Stimulated activated naive B cell treated with anti-CD40 and anti-IgM and Interleukin-4, amounts not matched to agents 10 μg/mL and 1 μg/mL and 100 μg/mL, for 72 hours (primary cell): Measurements from ENCODE around the gene FOXR2.

Experiments
- ATAC-seq, 2 donors: fragments of 150-1000 bp; cut with Tn5 transposase; replicated peaks; 2 replicates each; pipeline ENCODE4 v1.10.0; 2021; ENCODE audit warnings: moderate library complexity in 1 of 2
- DNase-seq: peaks from one replicate; pipeline ENCODE4 v3.0.0; 2021
- H3K27ac Mint-ChIP-seq: one replicate; pipeline ENCODE4 v1.8.0; 2022; ENCODE audit warnings: mild to moderate bottlenecking, mixed read lengths
- H3K27me3 Mint-ChIP-seq, 2 donors: one replicate each; pipeline ENCODE4 v1.8.0; 2022; ENCODE audit warnings: mixed read lengths in 2 of 2
- H3K36me3 Mint-ChIP-seq, 2 donors: one replicate each; pipeline ENCODE4 v1.8.0; 2022; ENCODE audit warnings: mixed read lengths in 2 of 2, mild to moderate bottlenecking in 1 of 2
- H3K4me1 Mint-ChIP-seq, 2 donors: one replicate each; pipeline ENCODE4 v1.8.0; 2022; ENCODE audit warnings: mixed read lengths in 2 of 2, mild to moderate bottlenecking in 1 of 2
- H3K4me3 Mint-ChIP-seq, 2 donors: one replicate each; pipeline ENCODE4 v1.8.0; 2022; ENCODE audit warnings: mild to moderate bottlenecking in 2 of 2, mixed read lengths in 2 of 2, moderate library complexity in 1 of 2
- H3K9me3 Mint-ChIP-seq, 2 donors: one replicate each; pipeline ENCODE4 v1.8.0; 2022; ENCODE audit warnings: mixed read lengths in 2 of 2, mild to moderate bottlenecking in 1 of 2

The FOXR2 gene, protein sequence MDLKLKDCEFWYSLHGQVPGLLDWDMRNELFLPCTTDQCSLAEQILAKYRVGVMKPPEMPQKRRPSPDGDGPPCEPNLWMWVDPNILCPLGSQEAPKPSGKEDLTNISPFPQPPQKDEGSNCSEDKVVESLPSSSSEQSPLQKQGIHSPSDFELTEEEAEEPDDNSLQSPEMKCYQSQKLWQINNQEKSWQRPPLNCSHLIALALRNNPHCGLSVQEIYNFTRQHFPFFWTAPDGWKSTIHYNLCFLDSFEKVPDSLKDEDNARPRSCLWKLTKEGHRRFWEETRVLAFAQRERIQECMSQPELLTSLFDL

DNA sequence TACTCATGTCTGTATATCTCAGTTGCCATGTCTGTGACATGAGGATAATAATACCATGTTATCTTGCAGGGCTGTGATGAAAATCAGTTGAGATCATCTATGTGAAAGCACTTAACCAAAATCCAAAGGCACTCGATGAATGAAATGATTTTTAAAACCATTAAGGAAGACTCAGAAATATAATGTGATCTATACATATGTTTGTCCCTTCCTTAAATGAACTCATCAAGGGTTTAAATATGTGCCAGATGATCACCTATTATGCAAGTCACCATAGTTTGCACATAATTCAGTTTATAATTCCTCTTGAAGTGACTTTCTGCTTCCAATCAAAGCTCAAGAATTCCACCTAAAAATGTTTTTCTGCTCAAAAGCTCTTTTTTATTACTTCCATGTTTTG, at the start of gene FOXR2:
TSS of gene FOXR2 (plus strand) at position 301 of the 400 bp plus-strand sequence. CDS start 312 bp downstream, outside the sequence.
- Mint-ChIP-seq H3K9me3 (peaks cover 4 to 5% of the 10 kb centered on the region in 2 donors), H3K36me3 (peaks cover 0 to 2% of the 10 kb centered on the region in 2 donors), H3K4me3 (no peak within 1 kb of the TSS), H3K4me1 (no peaks in the 10 kb centered on the region), H3K27me3 (peaks cover 14 to 19% of the 10 kb centered on the region in 2 donors), H3K27ac (no peak within 1 kb of the TSS)
- DNase-seq, result no peak
- no peak for ATAC-seq

DNA sequence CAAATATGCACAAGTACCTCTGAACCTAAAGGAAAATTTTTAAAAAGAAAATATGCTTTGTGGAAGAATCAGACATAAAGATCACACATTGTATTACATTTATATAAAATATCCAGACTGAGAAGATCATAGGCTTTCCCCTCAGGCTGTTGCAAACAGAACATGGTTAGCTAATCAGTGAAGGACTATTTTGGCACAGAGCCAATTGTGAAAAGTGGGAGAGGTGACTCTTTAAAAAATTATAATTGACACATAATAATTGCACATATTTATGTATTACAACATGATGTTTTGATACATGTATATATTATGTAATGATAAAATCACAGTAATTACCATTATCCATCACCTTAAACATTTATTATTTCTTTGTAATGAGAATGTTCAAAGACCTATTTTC, 44.1 kb upstream of the FOXR2 start:
- no peak overlapping the region for H3K27ac Mint-ChIP-seq
- DNase-seq (no peak), ATAC-seq (no peak)
- H3K4me1 Mint-ChIP-seq, result no peaks in the 10 kb centered on the region
- no peaks in the 10 kb centered on the region for H3K36me3 Mint-ChIP-seq
- peaks cover 8 to 10% of the 10 kb centered on the region in 2 donors for H3K9me3 Mint-ChIP-seq
- no peak overlapping the region for H3K4me3 Mint-ChIP-seq
- no peaks in the 10 kb centered on the region for H3K27me3 Mint-ChIP-seq

DNA sequence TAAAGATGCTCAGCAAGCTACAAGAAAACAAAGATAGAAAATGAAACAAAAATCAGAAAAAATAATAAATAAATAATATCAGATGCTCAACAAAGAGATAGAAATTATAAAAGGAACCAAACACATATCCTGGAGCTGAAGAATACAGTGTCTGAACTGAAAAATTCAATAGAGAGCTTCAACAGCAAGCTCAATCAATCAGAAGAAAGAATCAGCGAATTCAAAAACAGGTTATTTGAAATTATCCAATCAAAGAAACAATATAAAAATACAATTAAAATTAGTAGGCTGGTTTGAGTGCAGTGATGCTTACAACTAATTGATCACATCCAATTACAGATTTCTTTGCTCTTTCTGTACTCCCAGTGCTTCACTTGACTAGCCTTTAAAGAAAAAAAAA, 40.8 kb upstream of the FOXR2 start:
- no peak for DNase-seq
- ATAC-seq, result no peak

DNA sequence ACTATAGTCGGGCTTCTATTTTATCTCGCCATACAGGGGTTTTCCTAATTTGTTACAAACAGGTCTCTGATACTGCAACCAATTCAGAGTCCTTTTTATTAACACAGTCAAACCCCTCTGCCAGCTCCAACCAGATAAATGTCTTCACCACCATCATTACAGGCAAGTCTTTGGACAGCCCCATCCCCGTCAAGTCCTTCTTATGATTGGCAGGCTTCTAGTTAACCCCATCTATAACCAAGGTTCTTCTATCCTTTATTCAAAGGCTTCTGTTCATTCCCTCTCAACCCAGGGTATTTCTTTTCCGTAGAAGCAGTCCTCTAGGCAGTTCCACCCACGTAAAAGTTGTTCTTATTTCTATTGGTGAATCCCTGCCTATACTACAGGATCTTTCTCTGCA, 29.9 kb upstream of the FOXR2 start:
- no peaks in the 10 kb centered on the region for H3K4me1 Mint-ChIP-seq
- no peak overlapping the region for H3K4me3 Mint-ChIP-seq
- no peaks in the 10 kb centered on the region for H3K36me3 Mint-ChIP-seq
- ATAC-seq, result no peak
- no peaks in the 10 kb centered on the region for H3K9me3 Mint-ChIP-seq
- no peak for DNase-seq
- no peak overlapping the region for H3K27ac Mint-ChIP-seq
- H3K27me3 Mint-ChIP-seq, result no peaks in the 10 kb centered on the region

More for the DNA sequence above, 40.8 kb upstream of the FOXR2 start:
- no peaks in the 10 kb centered on the region for H3K4me1 Mint-ChIP-seq
- no peak overlapping the region for H3K4me3 Mint-ChIP-seq
- no peaks in the 10 kb centered on the region for H3K27me3 Mint-ChIP-seq
- no peaks in the 10 kb centered on the region for H3K36me3 Mint-ChIP-seq
- peaks cover 8 to 10% of the 10 kb centered on the region in 2 donors for H3K9me3 Mint-ChIP-seq
- no peak overlapping the region for H3K27ac Mint-ChIP-seq

DNA sequence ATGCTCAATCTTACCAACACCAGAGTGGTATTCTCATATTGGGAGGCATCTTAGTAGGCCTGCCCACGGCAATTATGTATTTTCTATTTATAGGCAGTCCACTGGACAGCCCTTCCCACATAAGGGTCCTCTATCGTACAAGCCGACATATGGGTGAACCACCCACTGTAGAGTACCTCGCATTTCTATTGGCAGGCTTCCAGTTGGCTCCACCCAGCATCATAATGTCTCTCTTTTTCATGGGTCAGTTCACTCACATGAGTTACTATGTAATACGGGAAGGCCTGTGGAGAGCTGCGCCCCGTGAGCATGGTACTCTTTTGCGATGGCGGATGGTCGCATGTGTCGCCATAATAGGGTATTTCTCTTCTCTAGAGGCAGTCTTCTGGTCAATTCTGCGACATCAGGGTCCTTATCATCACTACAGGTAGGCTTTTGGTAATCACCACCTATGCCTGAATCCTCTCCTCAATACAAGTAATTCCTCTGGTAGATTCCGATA, 29.4 kb upstream of the FOXR2 start:
- no peaks in the 10 kb centered on the region for H3K9me3 Mint-ChIP-seq
- no peak overlapping the region for H3K4me3 Mint-ChIP-seq
- no peak overlapping the region for H3K27ac Mint-ChIP-seq
- no peaks in the 10 kb centered on the region for H3K36me3 Mint-ChIP-seq
- ATAC-seq, result no peak
- H3K27me3 Mint-ChIP-seq, result no peaks in the 10 kb centered on the region
- no peaks in the 10 kb centered on the region for H3K4me1 Mint-ChIP-seq
- DNase-seq, result no peak

DNA sequence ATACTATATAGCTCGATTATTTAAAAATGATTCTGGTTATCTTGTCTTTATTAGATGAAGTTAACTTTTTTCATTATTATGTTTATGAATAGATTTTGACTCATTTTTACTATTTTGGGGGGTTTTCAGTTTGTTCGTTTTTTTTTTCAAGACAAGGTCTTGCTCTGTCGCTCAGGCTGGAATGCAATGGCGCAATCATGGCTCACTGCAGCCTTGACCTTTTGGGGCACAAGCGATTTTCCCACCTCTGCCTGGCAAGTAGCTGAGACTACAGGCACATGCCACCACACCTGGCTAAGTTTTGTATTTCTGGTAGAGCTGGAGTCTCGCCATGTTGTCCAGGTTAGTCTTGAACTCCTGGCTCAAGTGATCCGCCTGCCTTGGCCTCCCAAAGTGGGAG, 24.9 kb upstream of the FOXR2 start:
- no peak for DNase-seq
- no peaks in the 10 kb centered on the region for H3K36me3 Mint-ChIP-seq
- peaks cover 0 to 7% of the 10 kb centered on the region in 2 donors for H3K27me3 Mint-ChIP-seq
- no peak overlapping the region for H3K27ac Mint-ChIP-seq
- no peaks in the 10 kb centered on the region for H3K9me3 Mint-ChIP-seq
- H3K4me1 Mint-ChIP-seq, result no peaks in the 10 kb centered on the region
- H3K4me3 Mint-ChIP-seq, result no peak overlapping the region
- ATAC-seq, result no peak

DNA sequence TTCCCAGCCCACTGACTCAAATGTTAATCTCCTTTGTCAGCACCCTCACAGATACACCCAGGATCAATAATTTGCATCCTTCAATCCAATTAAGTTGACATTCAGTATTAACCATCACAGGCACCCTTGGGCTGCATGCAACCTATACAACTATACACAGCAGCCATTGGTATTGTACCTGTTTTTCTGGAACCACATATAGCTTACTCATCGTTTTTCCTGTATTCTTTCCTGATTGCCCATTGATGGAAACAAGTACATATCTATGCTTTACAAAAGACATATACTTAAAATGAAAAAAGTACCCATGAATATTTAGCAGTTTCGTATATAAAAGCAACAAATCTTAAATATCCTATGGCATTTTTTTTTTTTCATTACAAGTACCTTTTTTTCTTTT, 3.7 kb upstream of the FOXR2 start:
- no peak overlapping the region for H3K27ac Mint-ChIP-seq
- H3K4me1 Mint-ChIP-seq, result no peaks in the 10 kb centered on the region
- no peak overlapping the region for H3K4me3 Mint-ChIP-seq
- ATAC-seq (no peak), DNase-seq (no peak)
- peaks cover 0 to 2% of the 10 kb centered on the region in 2 donors for H3K36me3 Mint-ChIP-seq
- peaks cover 4 to 5% of the 10 kb centered on the region in 2 donors for H3K9me3 Mint-ChIP-seq
- peaks cover 6 to 16% of the 10 kb centered on the region in 2 donors for H3K27me3 Mint-ChIP-seq

DNA sequence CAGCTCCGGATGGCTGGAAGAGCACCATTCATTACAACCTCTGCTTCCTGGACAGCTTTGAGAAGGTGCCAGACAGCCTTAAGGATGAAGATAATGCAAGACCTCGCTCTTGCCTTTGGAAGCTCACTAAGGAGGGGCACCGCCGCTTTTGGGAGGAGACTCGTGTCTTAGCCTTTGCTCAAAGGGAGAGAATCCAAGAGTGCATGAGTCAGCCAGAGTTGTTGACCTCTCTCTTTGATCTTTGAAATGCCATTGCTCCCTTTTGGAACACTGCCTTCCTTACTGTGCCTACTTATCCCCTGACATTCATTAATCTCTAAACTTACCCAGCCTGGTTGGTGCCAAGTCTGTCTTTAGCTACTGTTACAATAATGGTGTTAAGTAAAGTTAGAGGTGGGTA, 1.2 kb downstream of the FOXR2 start:
- Mint-ChIP-seq H3K4me1 (no peaks in the 10 kb centered on the region), H3K36me3 (peaks cover 0 to 2% of the 10 kb centered on the region in 2 donors), H3K4me3 (no peak overlapping the region), H3K27ac (no peak overlapping the region), H3K27me3 (peaks cover 14 to 19% of the 10 kb centered on the region in 2 donors), H3K9me3 (peaks cover 4 to 5% of the 10 kb centered on the region in 2 donors)
- no peak for ATAC-seq
- DNase-seq, result no peak

DNA sequence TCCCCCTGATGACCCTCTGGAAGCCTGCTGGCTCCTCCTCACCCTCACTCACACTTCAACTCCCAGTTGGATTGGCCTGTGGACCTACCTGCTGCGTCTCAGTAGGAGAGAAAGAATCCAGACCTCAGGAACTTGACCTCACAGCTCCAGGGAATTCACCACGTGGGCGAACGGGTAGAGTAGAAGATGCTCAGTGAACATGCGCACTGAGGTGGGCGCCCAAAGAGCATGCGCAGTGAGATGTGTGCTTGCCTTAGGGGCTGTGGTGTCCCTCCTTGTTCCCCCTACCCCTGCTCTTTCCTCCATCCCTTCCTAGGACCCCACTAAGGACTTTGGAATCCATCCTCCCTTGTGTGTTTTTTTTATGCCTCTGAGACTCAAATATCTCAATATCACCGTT, 12.9 kb downstream of the FOXR2 start:
- Mint-ChIP-seq H3K36me3 (no peaks in the 10 kb centered on the region), H3K9me3 (peaks cover 0 to 5% of the 10 kb centered on the region in 2 donors), H3K4me1 (peaks cover 2 to 4% of the 10 kb centered on the region in 2 donors), H3K4me3 (no peak overlapping the region), H3K27ac (no peak overlapping the region), H3K27me3 (peaks cover 0 to 16% of the 10 kb centered on the region in 2 donors)
- DNase-seq, result no peak
- ATAC-seq, result no peak

DNA sequence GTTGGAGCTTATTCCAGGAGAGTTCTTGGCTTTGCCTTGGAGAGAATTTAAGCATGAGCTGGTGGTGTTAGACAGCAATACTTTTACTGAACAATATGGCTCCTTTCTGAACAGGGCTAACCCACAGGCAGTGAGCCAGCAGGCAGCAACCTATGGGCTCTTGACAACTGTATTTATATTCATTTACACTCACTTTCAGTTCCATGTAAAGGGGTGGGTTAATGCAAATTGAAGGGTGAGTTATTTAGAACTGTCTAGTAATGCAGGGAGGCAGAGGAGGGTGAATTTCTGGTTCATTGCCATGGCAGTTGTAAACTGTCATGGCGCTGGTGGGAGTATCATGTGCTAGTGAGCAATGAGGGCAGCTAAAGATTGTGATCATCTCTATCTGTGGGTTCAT, 15.7 kb downstream of the FOXR2 start:
- peaks cover 0 to 23% of the 10 kb centered on the region in 2 donors for H3K27me3 Mint-ChIP-seq
- peaks cover 0 to 5% of the 10 kb centered on the region in 2 donors for H3K9me3 Mint-ChIP-seq
- peaks cover 4 to 9% of the 10 kb centered on the region in 2 donors for H3K4me1 Mint-ChIP-seq
- no peak overlapping the region for H3K4me3 Mint-ChIP-seq
- DNase-seq (no peak), ATAC-seq (peak; percentile 77 to 93)
- H3K36me3 Mint-ChIP-seq, result no peaks in the 10 kb centered on the region
- no peak overlapping the region for H3K27ac Mint-ChIP-seq

DNA sequence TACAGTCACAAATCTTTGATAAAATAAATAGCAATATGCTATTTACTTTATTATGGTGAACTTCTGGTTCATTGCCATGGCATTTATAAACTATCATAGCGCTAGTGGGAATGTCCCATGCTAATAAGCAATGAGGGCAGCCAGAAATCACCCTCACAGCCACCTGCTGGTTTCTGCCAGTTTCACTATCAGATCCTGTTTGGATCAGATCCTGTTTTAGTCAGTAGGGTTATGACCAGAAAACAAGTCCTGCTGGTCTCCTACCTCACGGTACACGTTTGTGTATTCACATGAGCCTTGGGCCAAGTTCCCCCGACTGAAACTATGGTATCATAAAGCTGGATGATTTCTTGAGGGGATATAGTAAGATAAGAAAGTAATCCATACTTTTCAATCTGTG, 17.7 kb downstream of the FOXR2 start:
- H3K27me3 Mint-ChIP-seq, result peaks cover 0 to 20% of the 10 kb centered on the region in 2 donors
- no peaks in the 10 kb centered on the region for H3K36me3 Mint-ChIP-seq
- peaks cover 0 to 5% of the 10 kb centered on the region in 2 donors for H3K9me3 Mint-ChIP-seq
- H3K27ac Mint-ChIP-seq, result no peak overlapping the region
- H3K4me1 Mint-ChIP-seq, result peaks cover 5 to 15% of the 10 kb centered on the region in 2 donors
- no peak overlapping the region for H3K4me3 Mint-ChIP-seq
- DNase-seq (peak; percentile 47), ATAC-seq (peak; percentile 88 to 95)

DNA sequence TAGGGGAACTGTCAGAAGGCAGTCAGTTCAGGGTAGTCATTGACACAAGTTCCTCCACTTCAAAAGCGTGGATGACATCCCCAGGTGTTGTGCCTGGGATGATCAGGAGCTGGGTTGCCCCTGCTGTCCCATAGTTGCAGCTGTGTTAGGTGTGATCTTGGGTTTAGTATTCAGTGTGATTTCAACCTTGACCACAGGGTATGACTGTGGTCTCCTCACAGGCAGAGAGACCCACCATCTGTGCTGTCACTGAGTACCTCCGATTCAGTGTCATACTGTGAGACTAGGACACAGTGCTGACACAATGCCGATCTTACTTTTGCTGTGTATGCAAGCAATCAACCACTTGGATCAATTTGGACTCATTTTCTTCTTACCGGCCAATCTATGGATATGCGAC, 25.2 kb downstream of the FOXR2 start:
- ATAC-seq, result peak; percentile 38 to 47
- no peaks in the 10 kb centered on the region for H3K36me3 Mint-ChIP-seq
- peak overlapping the region; percentile 60 for H3K27ac Mint-ChIP-seq
- H3K4me3 Mint-ChIP-seq, result no peak overlapping the region
- H3K9me3 Mint-ChIP-seq, result no peaks in the 10 kb centered on the region
- H3K4me1 Mint-ChIP-seq, result peaks cover 10 to 42% of the 10 kb centered on the region in 2 donors
- H3K27me3 Mint-ChIP-seq, result no peaks in the 10 kb centered on the region
- DNase-seq, result no peak

DNA sequence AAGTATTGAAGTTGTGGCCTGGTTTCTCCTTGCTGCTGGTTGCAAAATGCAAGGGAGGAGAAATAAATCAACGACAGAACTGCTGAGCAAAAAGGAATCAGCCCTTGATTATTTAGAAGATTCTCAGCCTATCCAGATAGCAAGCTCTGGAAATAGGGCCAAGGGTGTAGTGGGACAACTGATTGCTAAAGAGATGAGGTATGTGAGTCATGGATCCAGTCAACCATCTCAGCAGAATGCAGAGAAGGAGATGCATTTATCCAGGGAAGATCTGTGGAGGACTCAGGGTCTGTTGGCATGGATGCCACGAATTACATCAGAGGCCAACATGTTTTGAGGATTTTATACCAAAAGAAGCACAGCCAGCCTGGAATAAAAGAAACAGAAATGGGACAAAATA, 36.7 kb downstream of the FOXR2 start:
- Mint-ChIP-seq H3K4me3 (no peak overlapping the region), H3K4me1 (peaks cover 3 to 26% of the 10 kb centered on the region in 2 donors), H3K9me3 (peaks cover under 1 to 1% of the 10 kb centered on the region in 2 donors), H3K36me3 (no peaks in the 10 kb centered on the region), H3K27ac (no peak overlapping the region), H3K27me3 (peaks cover 0 to 19% of the 10 kb centered on the region in 2 donors)
- no peak for DNase-seq
- no peak for ATAC-seq

DNA sequence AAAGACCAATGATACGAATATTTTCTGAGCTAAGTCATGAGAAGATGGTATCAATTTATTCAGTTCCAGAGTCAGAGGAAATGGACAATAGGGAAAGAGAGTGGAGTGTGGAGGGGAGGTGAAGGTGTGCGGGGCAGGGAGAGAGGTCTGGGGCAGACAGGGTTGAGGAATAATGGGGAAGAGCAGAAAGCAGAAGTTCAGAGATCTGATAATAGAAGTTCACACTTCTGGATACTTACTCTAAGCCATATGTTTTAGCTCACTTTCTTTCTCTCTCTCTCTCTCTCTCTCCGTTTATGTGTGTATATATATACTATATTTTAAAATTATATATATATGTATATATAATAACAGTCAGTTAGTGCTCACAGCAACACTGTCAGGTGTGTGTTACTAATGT, 40.4 kb downstream of the FOXR2 start:
- Mint-ChIP-seq H3K4me1 (peaks cover 3 to 26% of the 10 kb centered on the region in 2 donors), H3K9me3 (peaks cover 3 to 10% of the 10 kb centered on the region in 2 donors), H3K4me3 (peak overlapping the region in 1 of 2 donors; percentile 17), H3K36me3 (no peaks in the 10 kb centered on the region), H3K27me3 (peaks cover 0 to 17% of the 10 kb centered on the region in 2 donors), H3K27ac (no peak overlapping the region)
- DNase-seq (no peak), ATAC-seq (no peak)

DNA sequence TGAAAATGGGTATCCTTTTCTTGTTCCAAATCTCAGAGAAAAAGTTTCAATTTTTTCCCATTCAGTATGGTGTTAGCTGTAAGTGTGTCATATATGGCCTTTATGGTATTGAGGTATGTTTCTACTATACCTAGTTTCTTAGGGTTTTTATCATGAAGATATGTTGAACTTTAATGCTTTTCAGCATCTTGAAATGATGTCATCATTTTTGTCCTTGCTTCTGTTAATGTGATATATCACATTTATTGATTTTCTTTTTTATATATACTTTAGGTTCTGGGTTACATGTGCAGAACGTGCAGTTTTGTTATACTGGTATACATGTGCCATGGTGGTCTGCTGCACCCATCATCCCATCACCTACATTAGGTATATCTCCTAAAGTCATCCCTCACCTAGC, 44.9 kb downstream of the FOXR2 start:
- Mint-ChIP-seq H3K9me3 (peaks cover 7 to 26% of the 10 kb centered on the region in 2 donors), H3K4me1 (peaks cover 0 to 9% of the 10 kb centered on the region in 2 donors), H3K36me3 (peaks cover 0 to 6% of the 10 kb centered on the region in 2 donors), H3K4me3 (no peak overlapping the region), H3K27ac (no peak overlapping the region), H3K27me3 (peaks cover 0 to 8% of the 10 kb centered on the region in 2 donors)
- DNase-seq (no peak), ATAC-seq (no peak)
